Fibroblast of lung (primary cell): ENCODE measurements around the gene SPAG9.

Experiments
- EZH2 ChIP-seq: IDR thresholded peaks from 2 replicates; pipeline ENCODE4 v1.5.1; 2012; ENCODE audit warnings: low read length, control low read depth, mild to moderate bottlenecking; ENCODE audit errors: missing control alignments
- TF ChIP-seq, protein P1 (sequence below), 2 donors: IDR thresholded peaks in 1 of 2; conservative IDR thresholded peaks in 1 of 2; 1 replicate in 1 of 2; 2 replicates in 1 of 2; pipeline ENCODE4 v1.5.1; 2011 to 2012; ENCODE audit warnings: low read length in 2 of 2, control low read depth in 1 of 2, inconsistent platforms in 1 of 2, low read depth in 1 of 2, mild to moderate bottlenecking in 1 of 2

DNA sequence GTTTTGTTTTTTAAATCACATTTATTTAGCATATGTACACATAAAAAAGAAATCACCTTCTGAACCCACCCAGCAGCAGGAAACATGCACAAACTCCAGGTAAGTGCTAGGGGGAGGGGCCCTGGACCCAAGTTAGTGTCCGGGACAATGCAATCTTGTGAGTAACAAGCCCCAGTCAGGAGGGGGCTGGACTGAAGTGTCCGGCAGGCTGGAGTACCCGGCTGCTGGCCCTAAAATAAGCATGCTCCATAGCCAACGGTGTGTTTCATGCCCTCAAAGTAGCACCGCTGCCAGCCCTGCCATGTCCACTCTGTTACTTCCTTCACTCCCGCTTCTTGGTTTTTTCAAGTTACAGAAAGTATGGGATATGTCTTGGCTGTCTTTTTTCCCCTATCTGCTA lies 102.1 kb downstream of the SPAG9 start:
- TF ChIP-seq, protein P1, sequence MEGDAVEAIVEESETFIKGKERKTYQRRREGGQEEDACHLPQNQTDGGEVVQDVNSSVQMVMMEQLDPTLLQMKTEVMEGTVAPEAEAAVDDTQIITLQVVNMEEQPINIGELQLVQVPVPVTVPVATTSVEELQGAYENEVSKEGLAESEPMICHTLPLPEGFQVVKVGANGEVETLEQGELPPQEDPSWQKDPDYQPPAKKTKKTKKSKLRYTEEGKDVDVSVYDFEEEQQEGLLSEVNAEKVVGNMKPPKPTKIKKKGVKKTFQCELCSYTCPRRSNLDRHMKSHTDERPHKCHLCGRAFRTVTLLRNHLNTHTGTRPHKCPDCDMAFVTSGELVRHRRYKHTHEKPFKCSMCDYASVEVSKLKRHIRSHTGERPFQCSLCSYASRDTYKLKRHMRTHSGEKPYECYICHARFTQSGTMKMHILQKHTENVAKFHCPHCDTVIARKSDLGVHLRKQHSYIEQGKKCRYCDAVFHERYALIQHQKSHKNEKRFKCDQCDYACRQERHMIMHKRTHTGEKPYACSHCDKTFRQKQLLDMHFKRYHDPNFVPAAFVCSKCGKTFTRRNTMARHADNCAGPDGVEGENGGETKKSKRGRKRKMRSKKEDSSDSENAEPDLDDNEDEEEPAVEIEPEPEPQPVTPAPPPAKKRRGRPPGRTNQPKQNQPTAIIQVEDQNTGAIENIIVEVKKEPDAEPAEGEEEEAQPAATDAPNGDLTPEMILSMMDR (conservative IDR thresholded peaks at IDR 0.05 in 1 of 2, IDR thresholded peaks at IDR 0.05 in 1 of 2; ENCODE audit: low read depth in 1 of 2, low read length in 2 of 2), result no peak
- no peak for TF ChIP-seq EZH2
